Breast epithelium (tissue), 4 donors: ENCODE measurements around the gene DUSP22. TPM values are rescaled to one million over a fixed set of nuclear protein-coding genes. Genes with fewer than 3 reads are reported as not detected.

Experiments used
- DNase-seq, 2 donors: peaks; one replicate each; pipeline ENCODE4 v3.0.0-alpha.2; 2019; ENCODE audit warnings: low spot score in 2 of 2
- H3K27ac ChIP-seq, 2 donors: fragments of 200-600 bp; sonication (generic) in 1 of 2; one replicate each; pipeline ENCODE4 v1.5.1; 2016 to 2019; ENCODE audit warnings: mild to moderate bottlenecking in 1 of 2
- H3K27me3 ChIP-seq, 2 donors: fragments of 200-600 bp; sonication (generic) in 1 of 2; one replicate each; pipeline versions ENCODE4 v1.5.1 to v1.6.0; 2017 to 2019; ENCODE audit warnings: control low read depth in 1 of 2, mild to moderate bottlenecking in 1 of 2
- H3K36me3 ChIP-seq: fragments of 200-600 bp; one replicate; pipeline ENCODE4 v1.5.1; 2019
- H3K4me1 ChIP-seq, 2 donors: fragments of 200-600 bp; sonication (generic); one replicate each; pipeline ENCODE4 v1.5.1; 2016 to 2019; ENCODE audit warnings: control low read depth in 1 of 2
- H3K4me3 ChIP-seq, 3 donors: fragments of 200-600 bp; sonication (generic); 1 replicate in 2 of 3; 2 replicates in 1 of 3; pipeline ENCODE4 v1.5.1; 2016 to 2019; ENCODE audit warnings: mild to moderate bottlenecking in 3 of 3, moderate library complexity in 2 of 3
- H3K9me3 ChIP-seq, 2 donors: fragments of 200-600 bp; sonication (generic) in 1 of 2; one replicate each; pipeline ENCODE4 v1.5.1; 2016 to 2019; ENCODE audit warnings: control low read depth in 1 of 2
- POLR2A ChIP-seq: fragments of 450-650 bp; IDR thresholded peaks from one replicate; pipeline ENCODE4 v1.6.1; 2016; ENCODE audit warnings: antibody characterized with exemption, mild to moderate bottlenecking, moderate library complexity
- POLR2AphosphoS5 ChIP-seq, 3 donors: sonication (generic); formaldehyde crosslinking; IDR thresholded peaks; one replicate each; pipeline ENCODE4 v1.6.1; 2017; ENCODE audit warnings: antibody characterized with exemption in 3 of 3
- intact Hi-C: fragments of 100-400 bp; cut with DNase I; formaldehyde crosslinking; loops from one replicate; pipeline ENCODE4 v1.15.1; 2023; ENCODE audit warnings: low total_unique reads
- total RNA-seq, 3 donors: library from RNA; depleted of rRNA; stranded (reverse); fragments of >200 nt; gene quantifications; one replicate each; pipeline ENCODE4 v1.1.0, GENCODE V29; 2016
- TF ChIP-seq, protein P1 (sequence below), 3 donors: fragments of 450-650 bp; IDR thresholded peaks; one replicate each; pipeline ENCODE4 v1.5.1; 2016 to 2017; ENCODE audit warnings: antibody characterized with exemption in 3 of 3, mild to moderate bottlenecking in 3 of 3, moderate library complexity in 3 of 3

The DUSP22 gene
- total RNA-seq, 3 donors from 2014 or later, result 55.6 to 81.9 (median 59.0) TPM

GRCh38 chr6:363291-363690, 71.0 kb downstream of the DUSP22 start:
- H3K27me3 ChIP-seq, result peaks cover 0 to 21% of the 10 kb centered on the region in 2 donors
- TF ChIP-seq, protein P1, sequence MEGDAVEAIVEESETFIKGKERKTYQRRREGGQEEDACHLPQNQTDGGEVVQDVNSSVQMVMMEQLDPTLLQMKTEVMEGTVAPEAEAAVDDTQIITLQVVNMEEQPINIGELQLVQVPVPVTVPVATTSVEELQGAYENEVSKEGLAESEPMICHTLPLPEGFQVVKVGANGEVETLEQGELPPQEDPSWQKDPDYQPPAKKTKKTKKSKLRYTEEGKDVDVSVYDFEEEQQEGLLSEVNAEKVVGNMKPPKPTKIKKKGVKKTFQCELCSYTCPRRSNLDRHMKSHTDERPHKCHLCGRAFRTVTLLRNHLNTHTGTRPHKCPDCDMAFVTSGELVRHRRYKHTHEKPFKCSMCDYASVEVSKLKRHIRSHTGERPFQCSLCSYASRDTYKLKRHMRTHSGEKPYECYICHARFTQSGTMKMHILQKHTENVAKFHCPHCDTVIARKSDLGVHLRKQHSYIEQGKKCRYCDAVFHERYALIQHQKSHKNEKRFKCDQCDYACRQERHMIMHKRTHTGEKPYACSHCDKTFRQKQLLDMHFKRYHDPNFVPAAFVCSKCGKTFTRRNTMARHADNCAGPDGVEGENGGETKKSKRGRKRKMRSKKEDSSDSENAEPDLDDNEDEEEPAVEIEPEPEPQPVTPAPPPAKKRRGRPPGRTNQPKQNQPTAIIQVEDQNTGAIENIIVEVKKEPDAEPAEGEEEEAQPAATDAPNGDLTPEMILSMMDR (IDR thresholded peaks at IDR 0.05), result no peak
- TF ChIP-seq POLR2AphosphoS5 (IDR thresholded peaks at IDR 0.05), result no peak
- no peak for TF ChIP-seq POLR2A

GRCh38 chr6:363909-364308, 71.6 kb downstream of the DUSP22 start:
- no peak for DNase-seq
- intact Hi-C loops, result no loop called here
- Histone ChIP-seq H3K27me3 (peaks cover 0 to 27% of the 10 kb centered on the region in 2 donors), H3K36me3 (no peaks in the 10 kb centered on the region), H3K27ac (no peak overlapping the region), H3K9me3 (peaks cover 8 to 21% of the 10 kb centered on the region in 2 donors), H3K4me3 (no peak overlapping the region), H3K4me1 (no peaks in the 10 kb centered on the region)
- TF ChIP-seq POLR2AphosphoS5 (IDR thresholded peaks at IDR 0.05) (no peak), POLR2A (no peak)
- TF ChIP-seq, protein P1 (IDR thresholded peaks at IDR 0.05), result no peak

More at GRCh38 chr6:363291-363690, 71.0 kb downstream of the DUSP22 start:
- no peaks in the 10 kb centered on the region for H3K36me3 ChIP-seq
- no peak overlapping the region for H3K27ac ChIP-seq
- DNase-seq, result no peak
- H3K4me3 ChIP-seq, result no peak overlapping the region
- H3K9me3 ChIP-seq, result peaks cover 8 to 21% of the 10 kb centered on the region in 2 donors
- H3K4me1 ChIP-seq, result no peaks in the 10 kb centered on the region
- intact Hi-C loops, result no loop called here

DNA sequence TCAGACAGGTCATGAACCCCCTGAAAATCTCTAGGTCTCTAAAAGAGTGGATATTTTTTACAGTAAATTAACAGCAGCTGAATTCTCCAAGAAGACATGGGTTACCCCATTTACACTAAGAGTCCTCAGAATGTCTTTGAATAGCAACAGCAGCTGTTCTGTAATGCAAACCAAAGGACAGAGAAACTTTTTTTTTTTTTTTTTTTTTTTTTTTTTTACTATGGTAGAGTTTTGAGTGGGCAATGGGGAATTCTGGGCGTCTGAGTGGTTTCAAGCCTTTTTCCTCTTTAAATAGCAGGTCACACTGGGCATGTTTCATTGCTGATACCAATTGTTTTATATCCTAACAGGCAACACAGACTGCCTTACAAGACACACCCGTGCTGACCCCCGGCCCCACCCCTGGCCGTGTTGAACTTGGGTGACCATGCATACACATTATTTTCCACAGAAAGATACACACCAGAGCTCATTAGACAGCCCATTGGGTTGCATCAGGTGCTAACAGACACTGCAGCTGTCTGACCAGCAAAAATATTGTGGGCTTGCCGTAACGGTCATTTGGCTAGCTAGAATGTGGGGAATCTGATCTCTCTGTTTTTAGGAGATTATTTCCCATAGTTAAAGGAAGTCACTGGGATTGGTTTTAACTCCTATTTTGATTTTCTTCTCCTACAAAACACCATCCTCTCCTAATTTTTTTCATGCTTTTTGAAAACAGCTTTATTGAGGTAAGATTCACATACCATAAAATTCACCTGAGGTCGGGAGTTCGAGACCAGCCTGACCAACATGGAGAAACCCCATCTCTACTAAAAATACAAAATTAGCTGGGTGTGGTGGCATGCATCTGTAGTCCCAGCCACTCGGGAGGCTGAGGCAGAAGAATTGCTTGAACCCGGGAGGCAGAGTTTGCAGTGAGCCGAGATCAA, 72.6 kb downstream of the DUSP22 start:
- intact Hi-C loops, result no loop called here
- no peak for DNase-seq

GRCh38 chr6:365835-366234, 73.5 kb downstream of the DUSP22 start:
- TF ChIP-seq, protein P1 (IDR thresholded peaks at IDR 0.05), result no peak
- no peak for TF ChIP-seq POLR2AphosphoS5 (IDR thresholded peaks at IDR 0.05)
- TF ChIP-seq POLR2A, result no peak
- H3K36me3 ChIP-seq, result no peaks in the 10 kb centered on the region
- H3K27me3 ChIP-seq, result peaks cover 0 to 47% of the 10 kb centered on the region in 2 donors
- intact Hi-C loops, result no loop called here
- H3K27ac ChIP-seq, result no peak overlapping the region
- no peaks in the 10 kb centered on the region for H3K4me1 ChIP-seq
- peaks cover 8 to 21% of the 10 kb centered on the region in 2 donors for H3K9me3 ChIP-seq
- no peak overlapping the region for H3K4me3 ChIP-seq
- no peak for DNase-seq

More for the DNA sequence above, 72.6 kb downstream of the DUSP22 start:
- no peak for TF ChIP-seq POLR2AphosphoS5 (IDR thresholded peaks at IDR 0.05)
- no peak for TF ChIP-seq POLR2A
- TF ChIP-seq, protein P1 (IDR thresholded peaks at IDR 0.05), result no peak
- Histone ChIP-seq H3K27me3 (peaks cover 0 to 37% of the 10 kb centered on the region in 2 donors), H3K27ac (no peak overlapping the region), H3K4me3 (no peak overlapping the region), H3K4me1 (no peaks in the 10 kb centered on the region), H3K9me3 (peaks cover 8 to 21% of the 10 kb centered on the region in 2 donors), H3K36me3 (no peaks in the 10 kb centered on the region)
